ENCODE data around the gene SNCA.

SNCA gene

DNA sequence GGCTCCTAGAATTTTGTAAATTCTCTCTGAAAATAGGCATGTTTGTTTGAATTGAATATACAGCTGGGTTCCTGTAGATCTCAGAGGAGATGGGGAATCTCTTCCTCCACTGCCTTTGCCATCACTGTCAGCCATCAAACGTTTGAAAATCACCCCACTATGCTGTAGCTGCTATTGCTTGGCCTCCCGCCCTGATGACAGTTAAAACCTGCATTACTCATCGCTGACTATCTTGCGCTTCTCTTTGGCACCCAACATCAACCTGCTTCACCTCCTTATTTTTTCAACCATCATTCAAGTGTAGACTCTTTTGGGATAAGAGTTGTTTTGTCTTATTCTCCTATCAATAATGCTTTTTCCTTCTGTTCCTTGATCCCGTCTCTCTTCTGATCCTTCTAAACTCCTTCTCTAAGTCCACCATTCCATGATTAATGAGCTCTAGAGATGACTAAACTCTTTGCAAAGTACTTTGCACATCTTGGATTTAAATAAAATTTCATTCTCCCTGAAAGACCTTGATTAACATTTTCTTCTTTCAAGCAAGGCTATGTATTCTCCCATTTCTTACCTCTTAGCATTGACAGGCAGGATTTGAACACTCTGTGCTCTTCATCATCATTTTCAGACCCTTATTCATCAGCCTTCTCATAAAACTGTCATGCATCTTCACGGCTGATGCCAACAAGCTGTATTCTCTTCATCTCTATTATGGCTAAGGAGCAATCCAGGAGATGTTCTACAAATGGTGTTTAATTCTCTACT lies 133.0 kb downstream of the SNCA start:
- no peak for DNase-seq

- no peak for DNase-seq
These were observed 136.1 kb downstream of the SNCA start for GRCh38 chr4:89700766-89701423.

- DNase-seq, result no peak
These were observed 151.3 kb downstream of the SNCA start for GRCh38 chr4:89685690-89686089.

GRCh38 chr4:89685277-89685676 lies 151.7 kb downstream of the SNCA start:
- DNase-seq, result no peak

DNA sequence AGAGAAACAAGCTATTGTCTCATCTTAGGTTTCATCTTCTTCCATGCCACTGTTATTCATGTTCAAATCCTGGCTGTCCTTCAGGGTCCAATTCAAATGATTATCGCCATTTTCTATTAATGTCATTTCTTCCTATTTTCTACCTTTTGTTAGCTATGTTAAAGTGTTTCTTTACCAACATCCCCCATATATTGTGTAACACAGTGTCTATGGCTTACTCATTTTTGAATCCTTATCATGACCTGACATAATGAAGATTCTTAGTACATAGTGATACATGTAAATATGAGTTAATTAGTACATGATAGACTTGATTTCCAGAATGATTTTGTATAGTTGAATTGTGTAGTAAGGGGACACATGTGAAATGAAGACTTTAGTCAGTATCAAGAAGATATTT lies 152.4 kb downstream of the SNCA start:
- no peak for DNase-seq

DNA sequence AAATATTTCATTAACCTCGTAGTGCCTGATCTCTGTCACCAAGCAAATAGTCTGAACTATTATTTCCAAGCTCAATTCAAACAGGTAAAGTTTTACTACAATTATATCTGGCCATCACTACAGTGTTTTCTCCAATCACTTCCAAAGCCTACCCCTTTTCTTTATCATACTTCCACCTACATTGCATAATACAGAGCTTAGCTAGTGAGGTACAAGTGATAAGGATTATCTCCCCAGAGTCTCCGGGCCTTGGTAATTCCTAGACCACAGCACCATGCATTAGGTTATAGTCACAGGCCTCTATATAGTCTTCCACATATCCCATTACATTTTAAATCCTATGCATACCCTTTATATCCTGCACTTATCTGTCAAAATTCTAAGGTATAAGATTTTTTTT lies 154.2 kb downstream of the SNCA start:
- DNase-seq, result no peak

DNA sequence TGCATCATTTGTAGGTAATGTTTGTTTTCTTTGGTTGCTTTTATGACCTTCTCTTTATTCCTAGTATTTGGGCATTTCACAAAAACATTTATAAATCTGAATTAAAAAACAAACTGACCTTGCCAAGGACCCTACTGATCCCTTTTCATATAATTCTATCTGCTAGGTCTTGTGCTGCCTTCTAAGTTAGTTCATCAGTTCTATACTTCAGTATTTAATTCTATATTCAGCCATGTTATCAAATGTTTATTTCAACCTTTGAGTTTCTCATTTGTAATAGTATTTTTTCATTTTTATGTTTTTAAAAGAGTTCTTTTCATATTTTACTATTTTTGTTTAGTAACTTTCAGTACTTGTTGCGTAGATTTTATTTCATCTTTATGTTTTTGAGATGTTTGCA lies 155.3 kb downstream of the SNCA start:
- DNase-seq, result no peak

- DNase-seq, result no peak
These were observed 155.7 kb downstream of the SNCA start for GRCh38 chr4:89681219-89681618.

GRCh38 chr4:89674876-89675459 lies 162.0 kb downstream of the SNCA start:
- DNase-seq, result no peak
